ENCODE data around the gene RRP9. TPM values are rescaled to one million over a fixed set of nuclear protein-coding genes. Genes with fewer than 3 reads are reported as not detected.

The RRP9 gene
- total and polyA plus RNA-seq, 4 donors = 8.2 to 47.6 (median 33.5) TPM

- WGBS, 2 donors = 95% methylated on average over 15 of the region's 15 CpGs
- Histone ChIP-seq H3K36me3 (ENCODE audit: control insufficient read depth in 4 of 4, insufficient read depth in 4 of 4, low read length in 4 of 4) (peaks cover 17 to 54% (median 23%) of the 10 kb centered on the region in 4 donors), H3K9me3 (ENCODE audit: control insufficient read depth in 4 of 4, insufficient read depth in 3 of 4, low read length in 3 of 4) (no peaks in the 10 kb centered on the region), H3K4me1 (ENCODE audit: control insufficient read depth in 5 of 5, insufficient read depth in 5 of 5, low read length in 5 of 5) (no peaks in the 10 kb centered on the region), H3K27me3 (ENCODE audit: control insufficient read depth in 3 of 3, insufficient read depth in 3 of 3, low read length in 2 of 3) (no peaks in the 10 kb centered on the region), H3K27ac (ENCODE audit: low read depth in 1 of 2, low read length in 1 of 2) (no peak overlapping the region), H3K4me3 (no peak overlapping the region), H3K9ac (ENCODE audit: insufficient read depth in 1 of 2, low read length in 2 of 2) (no peak overlapping the region)
- no peak for TF ChIP-seq CTCF (IDR thresholded peaks at IDR 0.05; ENCODE audit: control extremely low read depth, extremely low read depth)
- DNase-seq = no peak
- ATAC-seq (ENCODE audit: insufficient read depth, low FRiP score) = no peak
These were observed 9.0 kb downstream of the RRP9 start for GRCh38 chr3:51932471-51933370.

- DNase-seq (no peak), ATAC-seq (ENCODE audit: insufficient read depth, low FRiP score) (no peak)
- TF ChIP-seq CTCF (IDR thresholded peaks at IDR 0.05; ENCODE audit: control extremely low read depth, extremely low read depth) = no peak
- Histone ChIP-seq H3K27me3 (ENCODE audit: control insufficient read depth in 3 of 3, insufficient read depth in 3 of 3, low read length in 2 of 3) (no peaks in the 10 kb centered on the region), H3K4me1 (ENCODE audit: control insufficient read depth in 5 of 5, insufficient read depth in 5 of 5, low read length in 5 of 5) (no peaks in the 10 kb centered on the region), H3K36me3 (ENCODE audit: control insufficient read depth in 4 of 4, insufficient read depth in 4 of 4, low read length in 4 of 4) (peaks cover 13 to 45% (median 21%) of the 10 kb centered on the region in 4 donors), H3K9me3 (ENCODE audit: control insufficient read depth in 4 of 4, insufficient read depth in 3 of 4, low read length in 3 of 4) (no peaks in the 10 kb centered on the region), H3K27ac (ENCODE audit: low read depth in 1 of 2, low read length in 1 of 2) (no peak overlapping the region), H3K4me3 (no peak overlapping the region), H3K9ac (ENCODE audit: insufficient read depth in 1 of 2, low read length in 2 of 2) (no peak overlapping the region)
- 92 to 93% methylated on average over 6 of the region's 6 CpGs for WGBS, 2 donors
These were observed 9.9 kb downstream of the RRP9 start for GRCh38 chr3:51931756-51932155.

DNA sequence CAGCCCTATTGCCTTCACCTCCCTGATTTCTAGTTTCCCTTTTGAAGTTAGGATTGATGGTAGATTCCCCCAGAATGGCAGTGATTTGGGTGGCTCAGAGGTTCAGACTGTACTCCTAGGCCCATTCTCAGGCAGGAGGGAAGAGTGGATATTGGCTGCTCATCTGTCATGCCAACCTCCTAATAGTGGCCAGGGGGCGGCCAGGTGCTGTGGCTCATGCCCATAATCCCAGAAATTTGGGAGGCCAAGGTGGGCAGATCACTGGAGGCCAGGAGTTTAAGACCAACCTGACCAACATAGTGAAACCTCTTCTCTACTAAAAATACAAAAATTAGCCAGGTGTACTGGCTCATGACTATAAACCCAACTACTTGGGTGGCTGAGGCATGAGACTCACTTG lies 11.3 kb downstream of the RRP9 start:
- no peaks in the 10 kb centered on the region for H3K4me1 ChIP-seq (ENCODE audit: control insufficient read depth in 5 of 5, insufficient read depth in 5 of 5, low read length in 5 of 5)
- no peak for ATAC-seq (ENCODE audit: insufficient read depth, low FRiP score)
- H3K9ac ChIP-seq (ENCODE audit: insufficient read depth in 1 of 2, low read length in 2 of 2) = no peak overlapping the region
- TF ChIP-seq CTCF (IDR thresholded peaks at IDR 0.05; ENCODE audit: control extremely low read depth, extremely low read depth) = no peak
- no peak overlapping the region for H3K4me3 ChIP-seq
- no peaks in the 10 kb centered on the region for H3K27me3 ChIP-seq (ENCODE audit: control insufficient read depth in 3 of 3, insufficient read depth in 3 of 3, low read length in 2 of 3)
- DNase-seq = no peak
- WGBS, 2 donors = 93 to 95% methylated on average over 1 of the region's 1 CpG
- peaks cover 7 to 36% (median 10%) of the 10 kb centered on the region in 4 donors for H3K36me3 ChIP-seq (ENCODE audit: control insufficient read depth in 4 of 4, insufficient read depth in 4 of 4, low read length in 4 of 4)
- H3K27ac ChIP-seq (ENCODE audit: low read depth in 1 of 2, low read length in 1 of 2) = no peak overlapping the region
- no peaks in the 10 kb centered on the region for H3K9me3 ChIP-seq (ENCODE audit: control insufficient read depth in 4 of 4, insufficient read depth in 3 of 4, low read length in 3 of 4)
